Caco-2 (cell line): Measurements from ENCODE around the gene CPED1. TPM values are rescaled to one million over a fixed set of nuclear protein-coding genes. Genes with fewer than 3 reads are reported as not detected.

Experiments used
- BruUV-seq: library from RNA; stranded (reverse); fragments of 400-500 nt; replicated peaks from 2 replicates; lab custom pipeline; 2021; lab: Mats Ljungman, UMichigan
- CTCF ChIA-PET: fragments of 300-600 bp; sonication (Branson Sonifier 250); formaldehyde crosslinking; loops from one replicate; lab custom pipeline; 2022; ENCODE audit warnings: antibody characterized with exemption; lab: Charles Lee
- POLR2A ChIA-PET: fragments of 300-600 bp; sonication (Branson Sonifier 250); formaldehyde crosslinking; loops from one replicate; lab custom pipeline; 2022; ENCODE audit warnings: antibody characterized with exemption; lab: Charles Lee
- DNase-seq, 2 experiments: peaks; one replicate each; pipeline versions ENCODE4 v3.0.0 to v3.0.0-alpha.2; 2020 to 2022
- H3K27me3 ChIP-seq: replicated peaks from 2 replicates; pipeline ENCODE4 v1.6.0; 2011; ENCODE audit warnings: low read length; ENCODE audit not compliant: control insufficient read depth, insufficient read depth
- H3K36me3 ChIP-seq: 2 replicates; pipeline ENCODE4 v1.5.1; 2011; ENCODE audit warnings: low read length; ENCODE audit not compliant: control insufficient read depth, insufficient read depth
- H3K4me1 ChIP-seq: fragments of 250-450 bp; sonication (Bioruptor Pico); 2 replicates; pipeline ENCODE4 v1.5.1; 2020; ENCODE audit warnings: mild to moderate bottlenecking
- H3K4me3 ChIP-seq: 2 replicates; pipeline ENCODE4 v1.5.1; 2011; ENCODE audit warnings: low read depth, mild to moderate bottlenecking, control low read depth, low read length
- H3K9me3 ChIP-seq: fragments of 250-450 bp; sonication (Bioruptor Pico); 2 replicates; pipeline ENCODE4 v1.5.1; 2020; ENCODE audit warnings: mild to moderate bottlenecking, moderate library complexity
- H3K27ac Mint-ChIP-seq: one replicate; pipeline ENCODE4 v1.8.0; 2022; ENCODE audit warnings: mixed read lengths; ENCODE audit not compliant: unreplicated experiment
- H3K27me3 Mint-ChIP-seq: one replicate; pipeline ENCODE4 v1.8.0; 2022; ENCODE audit warnings: mixed read lengths; ENCODE audit not compliant: insufficient read depth, unreplicated experiment
- H3K36me3 Mint-ChIP-seq: one replicate; pipeline ENCODE4 v1.8.0; 2022; ENCODE audit warnings: mild to moderate bottlenecking, mixed read lengths; ENCODE audit not compliant: insufficient read depth, unreplicated experiment
- H3K4me1 Mint-ChIP-seq: one replicate; pipeline ENCODE4 v1.8.0; 2022; ENCODE audit warnings: low read depth, mixed read lengths; ENCODE audit not compliant: unreplicated experiment
- H3K4me3 Mint-ChIP-seq: one replicate; pipeline ENCODE4 v1.8.0; 2022; ENCODE audit warnings: mild to moderate bottlenecking, moderate library complexity, mixed read lengths; ENCODE audit not compliant: unreplicated experiment
- H3K9me3 Mint-ChIP-seq: one replicate; pipeline ENCODE4 v1.8.0; 2022; ENCODE audit warnings: mixed read lengths; ENCODE audit not compliant: unreplicated experiment
- intact Hi-C: fragments of 100-400 bp; cut with micrococcal nuclease; formaldehyde crosslinking; loops from one replicate; pipeline ENCODE4 v1.10.0; 2022; ENCODE audit not compliant: unreplicated experiment
- total RNA-seq: library from RNA; stranded (reverse); gene quantifications from 2 replicates; pipeline ENCODE4 v1.2.3, GENCODE V29; 2022
- TF ChIP-seq, protein P1 (sequence below), 2 experiments: fragments of 200-600 bp in 1 of 2; IDR thresholded peaks; 1 replicate in 1 of 2; 2 replicates in 1 of 2; pipeline versions ENCODE4 v1.5.1 to v1.8.0; 2011 to 2022; ENCODE audit warnings: antibody characterized with exemption in 1 of 2, control low read depth in 1 of 2, inconsistent platforms in 1 of 2, low read depth in 1 of 2, low read length in 1 of 2, mild to moderate bottlenecking in 1 of 2, moderate library complexity in 1 of 2; ENCODE audit not compliant: insufficient read depth in 1 of 2, severe bottlenecking in 1 of 2, unreplicated experiment in 1 of 2

Gene CPED1
- total RNA-seq, 1 experiment from 2014 or later: 0.23 TPM

DNA sequence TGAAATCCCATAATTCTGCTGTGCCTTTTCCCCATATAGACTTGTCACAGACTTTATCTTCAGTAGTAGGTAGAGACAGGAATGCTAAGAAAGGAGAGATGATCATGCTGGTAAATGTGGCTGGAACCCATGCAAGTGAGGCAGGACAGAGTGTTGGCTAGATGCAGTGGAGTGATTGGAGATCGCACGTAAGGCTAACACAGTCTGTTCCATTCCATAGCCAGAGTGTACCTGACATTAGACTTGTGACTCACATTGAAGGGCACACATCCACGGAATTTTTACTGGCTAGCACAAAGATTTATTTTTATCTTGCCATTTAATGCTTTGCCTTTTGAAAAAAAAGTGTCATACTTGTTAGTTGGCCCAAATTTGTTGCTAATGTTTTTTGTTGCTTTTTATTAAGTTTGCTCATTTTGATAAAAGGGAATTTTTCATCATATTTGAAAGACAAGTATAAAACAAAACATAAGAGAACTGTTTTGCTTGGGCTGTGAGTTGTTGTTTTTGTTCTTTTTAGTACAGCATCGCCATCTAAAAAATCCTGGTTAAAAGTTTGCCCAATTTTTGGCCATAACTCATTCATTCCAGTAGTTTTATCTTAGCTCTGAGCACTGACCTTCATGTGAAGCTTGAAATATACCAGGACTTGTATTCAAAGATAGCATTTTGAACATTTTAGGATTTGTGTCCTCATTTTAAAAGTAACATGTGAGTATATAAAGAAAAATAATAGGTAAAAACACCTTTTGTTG is 81.0 kb downstream of the CPED1 start:
- Histone ChIP-seq H3K27me3 (no peaks in the 10 kb centered on the region), H3K4me1 (no peaks in the 10 kb centered on the region), H3K36me3 (no peaks in the 10 kb centered on the region), H3K4me3 (no peak overlapping the region), H3K9me3 (no peaks in the 10 kb centered on the region)
- Mint-ChIP-seq H3K9me3 (no peaks in the 10 kb centered on the region), H3K4me3 (no peak overlapping the region), H3K36me3 (no peaks in the 10 kb centered on the region), H3K4me1 (no peaks in the 10 kb centered on the region), H3K27me3 (no peaks in the 10 kb centered on the region), H3K27ac (no peak overlapping the region)
- ChIA-PET CTCF (no interaction called here), POLR2A (no interaction called here)
- DNase-seq: no peak
- TF ChIP-seq, protein P1, sequence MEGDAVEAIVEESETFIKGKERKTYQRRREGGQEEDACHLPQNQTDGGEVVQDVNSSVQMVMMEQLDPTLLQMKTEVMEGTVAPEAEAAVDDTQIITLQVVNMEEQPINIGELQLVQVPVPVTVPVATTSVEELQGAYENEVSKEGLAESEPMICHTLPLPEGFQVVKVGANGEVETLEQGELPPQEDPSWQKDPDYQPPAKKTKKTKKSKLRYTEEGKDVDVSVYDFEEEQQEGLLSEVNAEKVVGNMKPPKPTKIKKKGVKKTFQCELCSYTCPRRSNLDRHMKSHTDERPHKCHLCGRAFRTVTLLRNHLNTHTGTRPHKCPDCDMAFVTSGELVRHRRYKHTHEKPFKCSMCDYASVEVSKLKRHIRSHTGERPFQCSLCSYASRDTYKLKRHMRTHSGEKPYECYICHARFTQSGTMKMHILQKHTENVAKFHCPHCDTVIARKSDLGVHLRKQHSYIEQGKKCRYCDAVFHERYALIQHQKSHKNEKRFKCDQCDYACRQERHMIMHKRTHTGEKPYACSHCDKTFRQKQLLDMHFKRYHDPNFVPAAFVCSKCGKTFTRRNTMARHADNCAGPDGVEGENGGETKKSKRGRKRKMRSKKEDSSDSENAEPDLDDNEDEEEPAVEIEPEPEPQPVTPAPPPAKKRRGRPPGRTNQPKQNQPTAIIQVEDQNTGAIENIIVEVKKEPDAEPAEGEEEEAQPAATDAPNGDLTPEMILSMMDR (IDR thresholded peaks at IDR 0.05; ENCODE audit: insufficient read depth in 1 of 2, low read depth in 1 of 2, low read length in 1 of 2, severe bottlenecking in 1 of 2, unreplicated experiment in 1 of 2): no peak
- intact Hi-C loops: no loop called here
- no TSS peak for BruUV-seq

DNA sequence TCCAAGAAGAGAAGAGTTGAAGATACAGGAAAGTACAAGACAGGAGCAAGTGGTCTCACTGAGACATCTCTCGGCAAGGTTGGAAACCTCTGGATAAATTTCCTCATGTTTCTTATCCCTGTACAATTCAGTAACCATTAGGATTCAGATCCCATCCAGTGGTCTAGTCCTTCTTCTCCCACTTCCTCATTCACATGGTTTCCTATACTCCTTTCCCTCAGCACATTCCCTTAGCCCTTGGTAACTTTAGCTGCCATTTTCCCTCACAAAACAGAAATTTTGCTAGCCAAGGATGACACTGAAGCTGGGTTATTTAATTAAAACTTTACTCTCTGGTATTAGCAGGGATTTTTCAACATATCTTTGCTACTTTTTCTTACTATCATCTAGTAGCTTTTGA is 82.6 kb downstream of the CPED1 start:
- no peaks in the 10 kb centered on the region for H3K36me3 ChIP-seq
- no peak overlapping the region for H3K4me3 ChIP-seq
- H3K27me3 Mint-ChIP-seq: no peaks in the 10 kb centered on the region
- no peaks in the 10 kb centered on the region for H3K4me1 Mint-ChIP-seq
- H3K4me1 ChIP-seq: no peaks in the 10 kb centered on the region
- no peak overlapping the region for H3K27ac Mint-ChIP-seq
- DNase-seq: no peak
- TF ChIP-seq, protein P1 (IDR thresholded peaks at IDR 0.05; ENCODE audit: insufficient read depth in 1 of 2, low read depth in 1 of 2, low read length in 1 of 2, severe bottlenecking in 1 of 2, unreplicated experiment in 1 of 2): no peak
- ChIA-PET POLR2A (no interaction called here), CTCF (no interaction called here)
- H3K9me3 ChIP-seq: no peaks in the 10 kb centered on the region
- H3K27me3 ChIP-seq: no peaks in the 10 kb centered on the region
- no TSS peak for BruUV-seq
- H3K4me3 Mint-ChIP-seq: no peak overlapping the region
- intact Hi-C loops: no loop called here
- H3K36me3 Mint-ChIP-seq: no peaks in the 10 kb centered on the region
- H3K9me3 Mint-ChIP-seq: no peaks in the 10 kb centered on the region

DNA sequence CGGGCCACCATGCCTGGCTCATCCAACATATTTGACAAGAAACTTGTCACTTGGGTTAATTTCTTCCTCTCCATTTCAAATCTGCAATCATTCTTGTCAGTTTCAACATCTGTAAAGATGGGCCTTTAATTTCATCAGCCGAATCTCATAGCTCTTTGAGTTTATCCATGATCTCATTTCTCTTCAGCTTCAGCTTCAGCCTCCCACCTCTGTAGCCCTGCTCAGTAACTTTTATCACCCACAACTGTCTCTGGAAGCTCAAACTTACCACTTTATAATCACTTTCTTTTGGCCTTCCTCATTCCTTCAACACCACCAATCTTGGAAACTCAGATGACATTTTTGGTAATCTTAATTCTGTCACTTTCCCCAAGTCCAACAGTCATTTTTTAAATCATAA is 83.2 kb downstream of the CPED1 start:
- BruUV-seq: no TSS peak
- no peak overlapping the region for H3K4me3 ChIP-seq
- no peaks in the 10 kb centered on the region for H3K27me3 ChIP-seq
- ChIA-PET POLR2A (no interaction called here), CTCF (no interaction called here)
- H3K36me3 ChIP-seq: no peaks in the 10 kb centered on the region
- Mint-ChIP-seq H3K27me3 (no peaks in the 10 kb centered on the region), H3K4me1 (no peaks in the 10 kb centered on the region), H3K27ac (no peak overlapping the region), H3K4me3 (no peak overlapping the region), H3K36me3 (no peaks in the 10 kb centered on the region), H3K9me3 (no peaks in the 10 kb centered on the region)
- DNase-seq: no peak
- TF ChIP-seq, protein P1 (IDR thresholded peaks at IDR 0.05; ENCODE audit: insufficient read depth in 1 of 2, low read depth in 1 of 2, low read length in 1 of 2, severe bottlenecking in 1 of 2, unreplicated experiment in 1 of 2): no peak
- no peaks in the 10 kb centered on the region for H3K4me1 ChIP-seq
- intact Hi-C loops: no loop called here
- no peaks in the 10 kb centered on the region for H3K9me3 ChIP-seq
